HG02642 (cell line): Measurements from ENCODE around the gene CSNK1D.

ENCODE experiments used
- ATAC-seq: cut with Tn5 transposase; IDR thresholded peaks from one replicate; pipeline ENCODE4 v1.9.1; 2021; ENCODE audit warnings: mild to moderate bottlenecking; ENCODE audit not compliant: unreplicated experiment, poor library complexity

CSNK1D gene

GRCh38 chr17:82311971-82312370 is 38.5 kb upstream of the CSNK1D start:
- no peak for ATAC-seq

DNA sequence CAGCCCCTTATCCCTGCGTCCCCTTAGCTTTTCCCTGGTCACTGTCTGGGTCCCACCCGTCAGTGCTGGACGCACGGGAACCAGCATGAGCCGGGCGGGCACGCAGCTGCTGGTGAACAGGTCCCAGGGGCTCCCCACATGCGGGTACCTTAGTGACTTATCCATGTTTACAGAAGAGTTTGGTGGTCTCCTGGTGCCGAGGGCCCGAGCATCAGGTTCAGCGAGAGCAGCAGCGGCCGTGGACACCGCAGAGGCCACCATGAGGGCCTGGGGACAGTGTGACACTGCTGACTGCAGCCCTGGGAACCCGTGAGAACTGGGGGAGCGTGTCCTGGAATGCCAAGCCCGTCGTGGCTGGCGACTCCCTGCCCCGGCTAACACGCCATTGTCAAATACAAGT is 37.4 kb upstream of the CSNK1D start:
- no peak for ATAC-seq

DNA sequence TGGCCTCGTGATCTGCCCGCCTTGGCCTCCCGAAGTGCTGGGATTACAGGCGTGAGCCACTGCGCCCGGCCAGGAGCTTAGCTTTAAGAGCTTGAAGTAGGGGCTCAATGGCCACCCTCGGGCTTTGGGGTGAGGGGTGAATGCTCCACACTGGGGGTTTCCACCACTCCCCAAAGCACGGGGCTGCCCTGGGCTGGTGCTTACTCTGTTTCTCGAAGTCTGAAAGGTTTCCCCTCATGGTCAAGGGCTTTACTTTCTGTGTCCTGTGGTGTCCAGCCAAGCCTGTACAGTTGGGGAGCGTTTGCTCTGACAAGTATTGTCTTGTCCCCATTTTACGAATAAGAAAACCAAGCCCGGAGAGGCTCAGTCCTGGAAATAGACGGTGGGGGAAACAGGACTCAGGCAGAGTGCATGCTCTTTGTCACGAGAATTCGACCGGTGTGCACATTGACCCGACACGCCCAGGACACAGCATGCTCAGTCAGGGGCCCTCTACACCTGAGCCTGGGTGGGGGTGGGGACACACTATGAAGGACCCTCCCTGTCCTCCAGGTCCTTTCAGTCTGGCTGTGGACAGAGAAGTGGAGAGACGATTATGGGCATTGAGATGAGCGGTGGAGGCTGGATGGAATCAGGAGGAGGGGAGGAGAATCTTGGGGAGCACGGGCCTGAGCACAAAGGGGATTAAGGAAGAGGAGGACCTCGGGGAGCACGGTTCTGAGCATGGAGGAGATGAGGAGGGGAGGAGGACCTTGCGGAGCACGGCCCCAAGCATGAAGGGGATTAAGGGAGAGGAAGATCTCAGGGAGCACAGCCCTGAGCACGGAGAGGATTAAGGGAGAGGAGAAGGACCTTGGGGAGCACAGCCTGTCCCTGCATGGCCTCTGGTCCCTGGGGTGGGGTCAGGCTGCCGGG is 36.4 kb upstream of the CSNK1D start:
- ATAC-seq = no peak

DNA sequence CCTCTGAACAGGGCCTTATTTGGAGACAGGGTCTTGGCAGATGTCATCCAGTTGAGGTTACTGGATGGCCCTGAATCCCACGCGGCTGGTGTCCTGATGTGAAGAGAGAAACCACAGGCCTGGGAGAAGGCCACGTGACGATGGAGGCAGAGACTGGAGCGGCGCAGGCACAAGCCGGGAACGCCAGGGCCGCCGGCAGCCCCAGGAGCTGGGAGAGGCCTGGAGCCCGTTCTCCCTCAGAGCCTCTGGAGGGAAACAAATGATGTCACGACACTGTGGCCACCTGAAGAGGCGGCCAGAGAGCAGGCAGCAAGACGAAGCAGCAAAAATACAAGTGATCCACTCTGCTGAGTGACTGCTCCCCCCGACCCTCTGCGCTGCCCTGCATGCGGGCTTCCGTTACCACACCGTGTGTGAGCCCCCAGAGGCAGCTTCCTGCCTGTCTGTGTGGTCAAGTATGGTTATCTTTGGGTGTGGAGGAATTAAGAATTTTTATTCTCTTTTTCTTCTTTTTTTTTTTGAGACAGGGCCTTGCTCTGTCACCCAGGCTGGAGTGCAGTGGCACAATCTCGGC is 32.3 kb upstream of the CSNK1D start:
- no peak for ATAC-seq

DNA sequence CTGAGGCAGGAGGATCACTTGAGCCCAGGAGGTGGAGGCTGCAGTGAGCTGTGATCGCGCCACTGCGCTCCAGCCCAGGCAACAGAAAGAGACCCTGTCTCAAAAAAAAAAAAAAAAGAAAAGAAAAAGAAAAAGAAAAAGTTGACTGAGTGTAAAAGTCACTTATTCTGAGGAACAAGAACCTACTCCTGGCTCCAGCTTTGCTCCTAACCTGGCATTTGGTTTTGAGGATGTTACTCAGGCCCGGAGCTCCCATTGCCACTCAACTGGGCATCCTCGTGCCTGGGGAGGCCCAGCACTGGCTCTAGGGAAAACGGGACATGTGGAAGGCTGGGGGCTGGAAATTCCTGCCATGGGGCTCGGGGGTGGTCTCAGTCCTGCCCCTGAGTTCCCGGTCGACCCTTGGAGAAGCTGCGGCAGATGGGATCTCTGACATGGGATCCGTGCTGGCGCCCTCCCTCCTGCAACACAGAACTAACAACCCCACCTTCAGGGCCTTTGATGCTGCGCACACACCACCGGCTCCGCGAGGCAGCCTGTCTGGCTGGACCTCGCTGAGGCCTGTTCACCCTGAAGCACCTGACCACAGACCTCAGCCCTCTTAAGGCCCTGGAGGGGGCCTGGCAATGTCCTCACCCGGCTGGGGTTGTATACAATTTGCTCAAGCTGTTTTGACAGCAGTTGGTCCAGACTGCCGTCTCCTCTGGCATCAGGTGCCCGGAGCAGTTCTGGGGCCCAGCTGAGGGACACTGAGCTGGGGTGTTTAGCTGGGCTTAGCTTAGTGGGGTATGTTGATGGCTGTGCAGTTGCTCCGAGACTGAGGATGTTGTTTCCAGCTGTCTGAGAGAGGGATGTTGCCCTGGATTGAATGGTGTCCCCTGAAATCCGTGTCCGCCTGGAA is 31.6 kb upstream of the CSNK1D start:
- no peak for ATAC-seq

DNA sequence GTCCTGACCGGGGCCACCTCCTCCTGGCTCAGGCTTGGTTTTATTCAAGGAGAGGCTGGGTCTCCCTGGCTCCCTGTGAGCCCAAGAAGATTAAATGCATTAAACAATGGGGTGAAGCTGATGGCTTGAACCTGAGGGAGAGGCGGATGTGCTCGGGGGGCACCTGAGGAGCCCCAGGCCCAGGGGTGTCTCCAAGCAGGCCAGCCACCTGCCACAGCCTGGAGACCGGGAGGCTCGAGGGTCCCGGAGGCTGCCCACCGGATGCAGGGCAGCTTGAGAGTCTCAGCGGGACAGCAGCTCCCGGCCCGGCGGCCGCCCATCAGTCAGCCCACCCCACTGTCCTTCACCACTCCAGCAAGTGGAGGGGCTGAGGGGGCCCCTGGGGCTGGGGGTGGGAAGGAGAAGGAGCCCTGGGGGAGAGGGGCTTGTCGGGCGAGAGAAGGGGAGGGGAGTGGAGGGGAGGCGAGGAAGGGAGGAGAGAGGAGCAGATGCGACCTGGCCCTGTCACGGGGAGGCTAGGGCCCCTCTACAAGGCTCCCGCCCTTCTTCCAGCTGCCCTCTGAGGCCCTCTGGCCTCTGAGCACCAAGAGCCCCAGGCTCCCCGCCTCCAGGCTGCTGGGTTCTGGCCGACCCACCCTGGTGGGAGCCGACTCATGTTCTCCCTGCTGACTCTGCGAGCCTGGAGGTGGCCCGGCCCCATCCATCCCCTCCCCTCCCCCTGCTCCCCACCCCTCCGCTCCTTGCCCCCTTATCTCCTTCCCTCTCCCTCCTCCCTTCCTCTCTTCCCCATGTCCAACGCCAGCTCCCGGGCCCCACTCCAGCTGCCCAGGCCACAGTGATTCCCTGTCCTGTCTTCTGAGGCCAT is 30.7 kb upstream of the CSNK1D start:
- ATAC-seq = no peak

DNA sequence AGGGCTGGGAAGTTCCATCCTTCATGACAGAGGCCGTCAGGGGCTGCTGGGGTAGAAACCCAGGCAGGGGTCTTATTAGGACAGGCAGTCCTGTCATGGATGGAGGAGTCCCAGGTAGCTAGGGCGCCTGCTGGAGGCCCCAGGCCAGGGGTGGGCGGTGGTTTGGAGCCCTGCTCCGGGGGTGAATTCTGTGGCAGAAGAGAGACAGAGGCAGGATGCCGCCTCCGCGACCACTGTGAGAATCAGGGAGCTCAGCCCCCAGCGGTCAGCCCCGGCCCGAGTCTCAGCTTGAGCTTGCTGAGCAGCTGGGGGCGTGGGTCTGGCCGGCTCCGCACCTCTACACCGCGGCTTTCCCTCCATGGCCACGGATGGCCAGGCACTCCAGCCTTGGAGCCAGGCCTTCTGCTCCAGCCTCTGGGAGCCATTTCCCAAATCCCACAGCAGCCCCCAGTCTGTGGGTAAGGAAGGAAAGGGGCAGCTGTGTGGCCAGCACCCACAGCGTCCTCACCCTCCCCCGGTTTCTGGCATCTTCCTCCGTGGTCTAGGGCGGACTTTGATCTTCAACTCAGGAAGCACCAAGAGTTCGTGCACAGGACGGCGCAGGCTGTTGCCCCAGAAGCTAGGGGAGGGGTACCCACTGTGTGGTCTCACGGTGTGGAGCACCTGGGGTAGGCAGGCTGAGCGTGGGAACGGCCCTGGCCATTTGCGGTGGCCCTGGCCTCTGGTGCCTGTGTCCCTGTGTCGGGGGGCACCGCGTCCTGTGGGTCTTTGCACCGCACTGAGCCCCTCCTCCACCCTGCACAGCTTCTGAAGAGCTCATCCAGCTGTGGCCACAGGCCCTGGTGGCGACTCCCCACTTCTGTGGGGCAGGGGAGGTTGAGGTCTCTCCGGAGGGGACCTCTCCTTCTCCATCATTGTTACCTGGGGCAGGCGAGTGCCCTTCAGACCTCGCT is 29.8 kb upstream of the CSNK1D start:
- no peak for ATAC-seq

DNA sequence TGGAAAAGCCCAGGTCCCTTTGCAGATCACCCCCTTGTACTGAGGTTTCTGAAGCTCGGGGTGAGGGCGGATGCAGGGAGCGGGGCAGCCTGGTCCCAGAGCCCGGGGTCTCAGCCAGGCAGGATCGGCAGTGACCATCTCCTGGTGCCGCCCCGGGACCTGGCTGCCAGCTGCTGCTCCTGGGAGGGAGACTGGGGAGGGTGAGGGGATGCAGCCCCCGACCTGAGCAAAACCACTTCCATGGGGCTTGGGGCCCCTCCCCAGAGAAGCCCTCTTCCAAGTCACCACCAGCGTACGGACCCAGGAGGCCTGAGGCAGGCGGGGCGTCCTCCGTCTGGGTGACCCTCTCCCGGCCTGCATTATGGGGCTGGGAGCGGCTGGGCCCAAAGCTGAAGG is 29.1 kb upstream of the CSNK1D start:
- no peak for ATAC-seq

- no peak for ATAC-seq
Measured at GRCh38 chr17:82301916-82302567, 28.5 kb upstream of the CSNK1D start.

DNA sequence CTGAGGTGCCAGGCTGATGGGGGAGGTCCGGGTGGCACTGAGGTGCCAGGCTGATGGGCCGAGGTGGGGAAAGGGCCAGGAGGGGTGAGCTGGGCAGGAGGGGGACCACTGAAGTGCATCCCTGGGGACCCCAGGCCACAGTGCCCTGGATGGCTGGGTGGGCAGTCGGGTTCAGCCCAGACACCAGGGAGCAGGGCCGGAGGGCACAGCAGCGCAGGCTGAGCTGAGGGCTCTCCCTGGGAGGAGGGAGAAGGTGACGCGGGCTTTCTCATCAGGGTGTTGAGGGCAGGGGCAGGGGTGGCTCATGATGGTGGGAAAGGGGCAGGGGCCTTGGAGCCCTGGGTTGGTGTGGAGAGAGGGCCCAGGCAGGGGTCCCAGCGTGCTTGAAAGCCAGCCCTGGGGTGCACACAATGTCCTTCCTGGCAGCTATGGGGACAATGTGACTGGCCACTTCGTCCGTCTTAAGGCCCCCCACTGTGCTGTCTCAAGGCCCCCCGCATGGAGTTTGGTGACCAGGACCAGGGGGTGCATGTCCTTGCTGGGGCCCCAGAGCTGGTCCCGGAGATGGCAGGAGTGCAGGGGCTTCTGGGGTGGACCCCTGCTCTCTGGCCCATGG is 27.9 kb upstream of the CSNK1D start:
- ATAC-seq = no peak

DNA sequence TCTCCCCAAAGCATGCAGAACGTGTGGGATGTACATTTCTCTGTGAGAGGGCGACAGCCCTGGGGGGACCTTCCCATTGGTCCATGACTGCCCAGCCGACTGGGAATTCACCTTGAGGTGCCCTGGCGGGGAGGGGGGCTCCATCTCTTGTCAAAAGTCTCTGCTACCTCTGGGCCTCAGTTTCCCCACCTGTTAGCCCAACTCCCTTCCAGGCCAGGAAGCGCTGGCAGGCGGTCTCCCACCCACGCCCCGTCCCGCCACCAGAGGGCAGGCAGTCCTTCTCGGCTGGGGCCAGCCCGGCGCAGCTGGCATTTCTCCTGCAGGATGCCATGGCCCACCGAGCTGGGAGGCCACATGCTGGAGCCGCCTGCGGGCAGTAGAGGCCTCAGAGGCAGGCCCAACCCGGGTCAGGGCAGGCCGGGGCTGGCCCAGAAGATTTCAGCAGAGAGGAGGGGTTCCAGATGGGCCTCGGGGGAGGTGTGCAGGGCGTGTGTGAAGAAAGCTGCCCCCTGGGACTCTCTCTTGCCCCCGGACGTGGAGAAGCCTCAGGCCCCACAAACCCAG is 27.3 kb upstream of the CSNK1D start:
- ATAC-seq = no peak

DNA sequence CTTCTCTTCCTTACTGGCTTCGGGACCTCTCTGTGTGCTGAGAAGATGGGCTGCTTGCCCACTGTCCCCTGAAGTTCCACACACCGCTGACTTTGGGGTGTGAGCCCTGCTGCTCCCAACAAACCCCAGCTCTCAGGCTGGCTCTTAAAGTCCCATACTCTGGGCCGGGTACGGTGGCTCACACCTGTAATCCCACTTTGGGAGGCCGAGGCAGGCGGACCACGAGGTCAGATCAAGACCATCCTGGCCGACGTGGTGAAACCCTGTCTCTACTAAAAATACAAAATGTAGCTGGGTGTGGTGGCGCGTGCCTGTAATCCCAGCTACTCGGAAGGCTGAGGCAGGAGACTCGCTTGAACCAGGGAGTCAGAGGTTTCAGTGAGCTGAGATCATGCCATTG is 26.7 kb upstream of the CSNK1D start:
- ATAC-seq = no peak

GRCh38 chr17:82299452-82299851 is 26.0 kb upstream of the CSNK1D start:
- ATAC-seq = no peak

GRCh38 chr17:82298538-82299421 is 25.3 kb upstream of the CSNK1D start:
- no peak for ATAC-seq

GRCh38 chr17:82297714-82298537 is 24.4 kb upstream of the CSNK1D start:
- ATAC-seq = peak; percentile 43

GRCh38 chr17:82297280-82297713 is 23.8 kb upstream of the CSNK1D start:
- ATAC-seq = peak; percentile 24
